Hippocampal formation (tissue), 2 donors: ENCODE results near the gene CFD.
"Not testable (repeated sequence)": the region's sequence is repeated elsewhere in the genome, so short reads cannot be mapped to it uniquely, and the experiment has no call there.

Source experiments
- DNase-seq, 2 donors: peaks; one replicate each; lab custom pipeline; 2025; lab: John Stamatoyannopoulos, UW

Gene CFD

GRCh38 chr19:852136-853013, 7.1 kb upstream of the CFD start, which contains the start of gene ELANE:
Gene ELANE, plus strand, starts transcription at chr19:852303. Its CDS starts 26 bp downstream, at chr19:852329.
- DNase-seq = no peak

DNA sequence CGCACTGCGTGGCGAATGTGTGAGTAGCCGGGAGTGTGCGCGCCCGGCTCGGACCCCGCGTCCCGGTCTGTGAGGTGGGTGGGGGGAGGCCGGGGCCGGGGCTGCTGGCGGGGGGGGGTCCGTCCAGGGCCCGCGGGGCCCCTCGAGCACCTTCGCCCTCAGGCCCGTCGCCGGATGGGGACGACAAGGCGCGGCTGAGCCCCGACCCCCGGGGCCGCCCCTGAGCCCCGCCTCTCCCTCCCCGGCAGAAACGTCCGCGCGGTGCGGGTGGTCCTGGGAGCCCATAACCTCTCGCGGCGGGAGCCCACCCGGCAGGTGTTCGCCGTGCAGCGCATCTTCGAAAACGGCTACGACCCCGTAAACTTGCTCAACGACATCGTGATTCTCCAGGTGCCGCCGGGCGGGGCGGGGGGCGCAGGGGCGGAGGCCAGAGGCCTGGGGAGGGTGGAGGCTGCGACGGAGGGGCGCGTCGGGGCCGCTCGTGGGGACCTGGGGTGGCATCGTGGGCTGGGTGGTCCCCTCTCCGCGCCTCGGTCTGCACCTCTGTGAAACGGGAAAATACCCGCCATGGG, 6.4 kb upstream of the CFD start:
- no peak for DNase-seq

GRCh38 chr19:853614-854220, 5.7 kb upstream of the CFD start:
- not testable (repeated sequence) for DNase-seq

DNA sequence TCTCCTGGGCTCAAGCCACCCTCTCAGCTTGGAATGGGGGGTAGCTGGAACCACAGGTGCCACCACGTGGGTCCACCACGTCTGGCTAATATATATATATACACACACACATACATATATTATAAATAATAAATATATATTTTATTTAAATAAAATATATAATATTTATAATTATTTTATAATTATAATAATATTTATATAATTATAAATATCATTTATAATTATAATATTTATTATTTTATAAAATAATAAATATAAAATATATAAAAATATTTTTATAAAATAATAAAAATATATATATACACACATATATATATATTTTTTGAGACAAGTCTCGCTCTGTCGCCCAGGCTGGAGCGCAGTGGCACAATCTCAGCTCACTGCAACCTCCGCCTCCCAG, 4.9 kb upstream of the CFD start:
- no peak for DNase-seq

DNA sequence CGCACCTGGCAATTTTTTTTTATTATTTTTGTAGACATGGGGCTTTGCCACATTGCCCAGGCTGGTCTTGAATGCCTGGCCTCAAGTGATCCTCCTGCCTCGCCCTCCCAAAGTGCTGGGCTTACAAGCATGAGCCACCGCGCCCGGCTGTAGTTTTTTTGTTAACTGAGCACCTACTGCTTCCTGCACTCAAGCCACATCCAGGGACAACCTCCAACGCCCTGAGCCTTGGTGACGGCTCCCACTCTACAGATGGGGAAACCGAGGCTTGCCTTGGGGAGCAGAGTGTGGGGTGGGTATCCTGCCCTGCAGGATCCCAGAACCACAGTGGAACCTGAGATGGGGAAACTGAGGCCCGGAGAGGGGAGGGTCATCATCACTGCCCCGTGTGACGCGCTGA, 4.3 kb upstream of the CFD start:
- no peak for DNase-seq

- no peak for DNase-seq
These were observed 3.8 kb upstream of the CFD start for GRCh38 chr19:855566-856120.

- DNase-seq = no peak
These were observed 1.2 kb upstream of the CFD start for GRCh38 chr19:858284-858683.

DNA sequence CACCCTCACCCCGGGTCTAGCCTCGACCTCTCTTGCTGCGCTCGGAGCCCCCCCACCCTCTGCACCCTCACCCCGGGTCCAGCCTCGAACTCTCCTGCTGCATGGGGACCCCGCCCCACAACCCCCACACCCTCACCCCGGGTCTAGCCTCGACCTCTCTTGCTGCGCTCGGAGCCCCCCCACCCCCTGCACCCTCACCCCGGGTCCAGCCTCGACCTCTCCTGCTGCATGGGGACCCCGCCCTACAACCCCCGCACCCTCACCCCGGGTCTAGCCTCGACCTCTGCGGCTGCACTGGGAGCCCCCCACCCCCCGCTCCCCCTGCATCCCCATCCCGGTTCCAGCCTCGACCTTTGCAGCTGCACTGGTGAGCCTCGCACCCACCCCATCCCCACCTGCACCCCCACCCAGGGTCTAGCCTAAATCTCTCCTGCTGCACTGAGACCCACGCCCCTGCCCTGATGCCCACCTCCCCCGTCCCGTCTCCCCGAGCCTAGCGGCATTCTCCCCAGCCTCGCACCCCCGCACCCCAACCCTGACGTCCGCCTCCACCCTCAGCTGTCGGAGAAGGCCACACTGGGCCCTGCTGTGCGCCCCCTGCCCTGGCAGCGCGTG, 1.8 kb downstream of the CFD start:
- DNase-seq = no peak

DNA sequence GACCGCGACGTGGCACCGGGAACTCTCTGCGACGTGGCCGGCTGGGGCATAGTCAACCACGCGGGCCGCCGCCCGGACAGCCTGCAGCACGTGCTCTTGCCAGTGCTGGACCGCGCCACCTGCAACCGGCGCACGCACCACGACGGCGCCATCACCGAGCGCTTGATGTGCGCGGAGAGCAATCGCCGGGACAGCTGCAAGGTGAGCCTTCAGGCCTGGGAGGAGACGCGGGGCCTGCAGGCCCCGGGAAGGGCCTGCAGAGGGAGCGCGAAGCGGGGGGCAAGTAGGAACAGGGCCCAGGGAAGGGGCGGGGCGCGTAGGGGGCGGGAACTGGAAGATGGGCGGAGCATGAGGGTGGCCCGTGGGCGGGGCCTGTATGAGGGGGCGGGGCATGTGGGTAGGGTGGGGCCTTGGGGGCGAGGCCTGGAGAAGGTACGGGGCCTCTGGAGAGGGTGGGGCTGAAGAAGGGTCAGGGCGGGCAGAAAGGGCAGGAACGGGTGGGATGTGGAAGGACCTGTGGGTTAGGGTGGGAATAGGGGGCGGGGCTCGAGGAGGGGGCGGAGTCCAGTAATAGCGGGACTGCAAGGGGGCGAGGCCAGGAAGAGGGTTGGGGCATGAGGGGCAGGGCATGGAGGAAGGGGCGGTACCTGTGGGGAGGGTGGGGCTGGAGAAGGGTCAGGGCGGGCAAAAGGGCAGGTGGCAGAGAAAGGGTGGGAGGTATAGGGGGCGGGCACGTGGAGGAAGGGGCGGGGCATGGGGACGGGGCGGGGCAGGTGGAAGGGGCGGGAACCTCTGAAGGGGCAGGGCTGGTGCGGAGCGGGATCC, 2.5 kb downstream of the CFD start:
- no peak for DNase-seq

DNA sequence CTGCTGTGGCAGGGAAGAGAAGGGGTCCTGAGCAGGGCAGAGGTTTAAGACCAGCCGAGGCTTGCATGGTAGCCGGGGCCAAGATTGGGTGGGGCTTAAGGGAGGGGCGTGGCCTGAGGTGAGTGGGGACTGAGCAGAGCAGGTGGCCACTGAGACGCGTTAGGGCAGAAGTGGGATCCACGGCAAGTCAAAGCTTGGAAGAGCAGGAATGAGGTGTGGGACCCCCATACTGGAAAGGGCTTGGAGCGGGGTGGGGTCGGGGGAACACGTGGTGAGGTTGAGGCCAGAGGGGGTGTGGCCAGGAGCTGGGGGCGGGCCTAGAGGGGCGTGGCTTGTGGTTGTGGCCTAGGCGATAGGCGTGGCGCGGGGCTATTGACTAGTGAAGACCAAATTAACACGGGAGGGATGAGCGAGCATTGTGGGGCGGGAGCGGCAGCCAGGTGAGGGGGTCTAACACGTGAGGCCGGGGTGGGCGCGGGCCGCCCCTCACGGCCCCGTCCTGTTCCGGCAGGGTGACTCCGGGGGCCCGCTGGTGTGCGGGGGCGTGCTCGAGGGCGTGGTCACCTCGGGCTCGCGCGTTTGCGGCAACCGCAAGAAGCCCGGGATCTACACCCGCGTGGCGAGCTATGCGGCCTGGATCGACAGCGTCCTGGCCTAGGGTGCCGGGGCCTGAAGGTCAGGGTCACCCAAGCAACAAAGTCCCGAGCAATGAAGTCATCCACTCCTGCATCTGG, 3.3 kb downstream of the CFD start:
- DNase-seq = peak in 1 of 2 donors; percentile 24

DNA sequence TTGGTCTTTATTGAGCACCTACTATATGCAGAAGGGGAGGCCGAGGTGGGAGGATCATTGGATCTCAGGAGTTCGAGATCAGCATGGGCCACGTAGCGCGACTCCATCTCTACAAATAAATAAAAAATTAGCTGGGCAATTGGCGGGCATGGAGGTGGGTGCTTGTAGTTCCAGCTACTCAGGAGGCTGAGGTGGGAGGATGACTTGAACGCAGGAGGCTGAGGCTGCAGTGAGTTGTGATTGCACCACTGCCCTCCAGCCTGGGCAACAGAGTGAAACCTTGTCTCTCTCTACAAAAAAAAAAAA, 3.8 kb downstream of the CFD start:
- no peak for DNase-seq

GRCh38 chr19:866769-867300, 7.4 kb downstream of the CFD start:
- DNase-seq = no peak

- DNase-seq = no peak
These were observed 7.9 kb downstream of the CFD start for GRCh38 chr19:867301-867793.

DNA sequence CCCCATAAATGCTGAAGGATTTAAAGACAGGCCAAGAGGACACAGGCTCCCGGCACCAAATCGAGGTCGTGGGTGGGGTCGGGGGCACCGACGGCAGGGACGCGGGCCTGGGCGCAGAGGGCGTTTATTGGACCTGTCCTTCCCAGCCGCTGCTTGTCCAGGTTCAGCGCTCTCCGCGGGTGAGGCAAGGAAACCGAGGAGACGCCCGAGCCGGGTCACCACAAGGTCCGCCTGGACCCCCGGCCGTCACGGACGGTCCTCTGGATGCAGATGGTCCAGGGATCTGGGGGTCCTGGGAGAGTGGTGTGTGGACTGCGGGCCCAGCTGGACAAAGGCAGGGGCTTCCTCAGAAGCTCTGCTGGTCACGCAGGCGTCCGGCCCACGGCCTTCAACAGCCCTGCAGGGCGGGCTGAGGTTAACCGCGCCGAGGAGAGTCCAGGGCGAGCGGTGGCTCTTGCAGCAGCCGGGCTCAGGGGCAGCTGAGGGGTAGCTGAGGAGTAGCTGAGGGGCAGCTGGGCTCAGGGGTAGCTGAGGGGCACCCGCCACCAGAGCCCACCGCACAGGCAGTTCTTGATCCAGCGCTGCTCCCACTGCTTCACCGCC, 8.5 kb downstream of the CFD start:
- DNase-seq = no peak

- DNase-seq = no peak
These were observed 9.2 kb downstream of the CFD start for GRCh38 chr19:868458-869244.

DNA sequence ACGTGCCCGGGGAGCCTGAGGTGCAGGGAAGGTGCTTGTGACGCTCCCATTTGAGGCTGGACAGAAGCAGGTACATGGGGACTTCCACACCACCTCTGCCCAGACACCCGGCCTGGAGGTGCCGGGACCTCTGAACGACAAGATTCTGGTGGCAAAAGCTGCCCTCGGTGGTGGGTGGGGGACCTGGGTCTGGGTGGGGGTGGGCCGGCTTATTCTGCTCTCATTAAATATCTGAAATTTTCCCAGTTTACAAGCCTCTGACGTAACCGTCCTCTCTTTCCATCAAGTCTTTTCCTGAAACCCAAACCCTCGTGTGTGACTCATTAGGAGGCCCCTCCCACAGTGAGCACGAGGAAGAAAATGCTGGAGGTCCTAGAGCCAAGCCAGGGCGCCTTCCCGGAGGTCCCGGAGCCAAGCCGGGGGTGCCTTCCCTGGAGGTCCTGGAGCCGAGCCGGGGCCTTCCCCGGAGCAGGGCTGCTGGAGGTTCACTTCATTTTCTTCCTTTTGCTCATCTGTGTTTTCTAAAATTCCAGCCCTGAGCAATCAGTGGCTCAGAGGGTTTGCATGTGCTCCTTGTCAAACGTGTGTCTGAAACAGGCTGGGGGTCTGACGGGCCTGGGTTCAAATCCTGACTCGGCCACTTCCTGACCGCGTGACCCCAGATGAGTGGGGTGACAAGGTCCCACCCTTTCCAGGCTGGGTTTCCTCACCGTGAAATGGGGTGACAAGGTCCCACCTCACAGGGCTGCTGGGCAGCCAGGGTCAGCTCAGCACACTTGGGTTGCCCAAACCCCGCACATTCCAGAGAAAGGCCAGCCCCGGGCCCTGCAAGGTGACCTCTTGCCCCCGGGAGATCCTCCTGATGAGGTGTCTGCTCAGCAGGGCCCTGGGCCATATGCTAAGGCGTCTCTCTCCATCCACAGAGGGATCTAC, 10.0 kb downstream of the CFD start:
- no peak for DNase-seq

DNA sequence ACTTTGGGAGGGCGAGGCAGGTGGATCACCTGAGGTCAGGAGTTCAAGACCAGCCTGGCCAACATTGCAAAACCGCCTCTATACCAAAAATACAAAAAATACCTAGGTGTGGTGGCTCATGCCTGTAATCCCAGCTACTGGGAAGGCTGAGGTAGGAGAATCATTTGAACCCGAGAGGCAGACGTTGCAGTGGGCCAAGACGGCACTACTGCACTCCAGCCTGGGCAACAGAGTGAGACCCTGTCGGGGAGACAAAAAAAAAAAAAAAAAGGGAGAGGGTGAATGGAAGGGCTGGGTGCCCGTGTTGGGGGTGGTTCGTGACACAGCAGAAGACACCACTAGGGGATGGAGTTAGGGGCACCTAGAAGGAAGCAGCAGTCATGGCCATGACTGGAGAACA, 10.8 kb downstream of the CFD start:
- DNase-seq = no peak

DNA sequence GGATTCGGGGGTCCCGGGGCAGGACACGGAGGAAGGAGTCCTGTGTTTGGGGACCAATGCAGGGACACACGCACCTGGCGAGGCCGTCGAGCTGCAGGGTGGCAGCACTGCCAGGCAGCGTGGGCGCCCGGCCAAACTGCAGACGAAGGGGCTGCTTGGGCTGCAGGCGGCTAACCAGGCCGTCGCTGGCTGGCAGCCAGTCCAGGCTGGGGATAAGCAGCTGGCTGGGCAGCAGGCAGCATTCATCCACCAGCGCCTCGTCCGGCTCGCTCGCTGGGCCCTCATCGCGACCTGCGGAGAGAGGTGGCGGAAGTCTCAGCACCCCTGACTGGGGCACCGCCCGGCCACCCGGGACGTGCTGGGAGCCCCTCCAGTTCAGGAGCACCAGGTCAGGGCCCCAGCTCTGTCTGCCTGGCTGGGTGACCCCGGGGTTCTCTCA, 11.5 kb downstream of the CFD start:
- DNase-seq = no peak
